NCI-H2081 (cell line): ENCODE data around the gene LRRC14B.

Source experiments
- DNase-seq, 2 experiments: peaks; one replicate each; lab custom pipeline; 2025; lab: John Stamatoyannopoulos, UW

Gene LRRC14B

DNA sequence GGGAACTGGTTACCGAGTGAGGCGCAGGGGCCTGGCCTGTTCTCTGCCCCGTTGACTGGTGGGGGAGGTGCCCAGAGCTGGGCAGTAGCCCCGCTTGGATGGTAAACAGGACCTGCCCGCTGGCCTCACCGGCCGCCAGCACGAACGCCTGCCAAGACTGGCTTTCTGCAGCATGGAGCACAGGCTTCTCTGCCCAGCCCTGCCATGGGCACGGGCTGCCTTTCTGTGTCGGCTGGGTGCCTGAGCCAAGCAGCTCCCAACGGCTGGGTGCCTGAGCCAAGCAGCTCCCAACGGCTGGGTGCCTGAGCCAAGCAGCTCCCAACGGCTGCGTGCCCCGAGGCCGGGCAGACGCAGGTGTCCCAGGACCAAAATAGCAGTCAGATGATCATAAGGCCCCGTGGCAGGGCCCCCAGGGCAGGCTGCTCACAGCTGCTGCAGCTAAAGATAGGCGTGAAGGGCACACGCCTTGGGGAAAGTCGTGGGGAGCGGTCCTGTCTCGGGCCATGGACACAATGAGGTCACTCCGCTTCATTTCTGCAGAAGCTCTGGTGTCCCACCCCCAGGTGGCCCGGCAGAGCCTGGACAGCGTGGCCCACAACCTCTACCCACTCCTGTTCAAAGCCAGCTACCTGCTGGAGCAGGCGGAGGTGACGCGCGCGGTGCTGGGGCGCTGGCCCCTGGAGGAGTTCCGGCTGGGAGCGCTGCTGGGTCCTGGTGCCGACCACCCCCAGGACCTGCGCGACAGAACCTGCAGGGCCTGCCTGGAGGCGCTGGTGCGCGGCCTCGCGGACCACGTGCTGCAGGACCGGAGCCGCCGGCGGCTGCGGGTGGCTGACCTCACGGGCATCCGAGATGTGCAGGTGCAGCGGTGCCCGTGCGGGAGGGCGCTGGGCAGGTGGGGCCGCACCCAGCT is at the start of gene LRRC14B:
LRRC14B (plus strand) TSS at position 460 of the 913 bp plus-strand sequence; CDS start at position 504, 44 bp downstream.
- DNase-seq, result no peak

DNA sequence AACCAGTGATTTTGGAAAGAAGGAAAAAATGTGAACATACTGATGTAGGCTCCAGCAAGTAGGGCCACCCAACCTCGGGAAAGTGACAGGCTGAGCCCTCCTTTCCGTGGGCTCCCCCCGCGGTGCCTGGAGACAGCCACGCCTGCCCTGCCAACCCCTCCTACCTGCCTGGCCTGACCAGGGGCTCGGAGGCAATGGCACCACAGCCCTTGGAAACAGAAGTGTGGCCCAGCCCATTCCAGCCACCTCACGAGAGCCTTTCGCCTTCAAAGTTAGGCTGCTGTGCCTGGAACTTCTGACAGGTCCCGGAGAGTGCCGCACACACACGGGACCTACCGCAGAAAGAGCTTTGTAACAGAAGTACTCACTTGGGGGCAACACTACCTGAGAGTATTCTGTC is 49.5 kb upstream of the LRRC14B start:
- no peak for DNase-seq

DNA sequence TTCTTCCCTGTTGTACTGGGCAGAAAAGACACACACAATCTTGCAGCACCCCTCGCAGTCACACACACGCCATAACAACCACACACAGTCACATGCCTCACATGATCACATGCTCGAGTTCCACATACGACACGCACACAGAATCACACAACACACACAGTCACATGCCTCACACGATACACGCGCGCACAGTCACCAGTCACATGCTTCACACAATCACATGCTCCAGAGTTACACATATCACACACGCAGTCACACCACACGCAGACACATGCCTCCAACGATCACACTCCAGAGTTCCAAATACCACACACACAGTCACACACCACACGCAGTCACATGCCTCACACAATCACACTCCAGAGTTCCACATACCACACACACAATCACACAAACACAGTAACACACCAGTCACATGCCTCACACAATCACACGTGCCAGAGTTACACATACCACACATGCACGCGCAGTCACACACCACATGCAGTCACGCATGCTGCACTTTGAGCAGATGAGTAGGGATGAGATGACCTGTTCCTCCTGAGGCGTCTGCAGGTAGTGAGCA is 49.0 kb upstream of the LRRC14B start:
- DNase-seq, result no peak

DNA sequence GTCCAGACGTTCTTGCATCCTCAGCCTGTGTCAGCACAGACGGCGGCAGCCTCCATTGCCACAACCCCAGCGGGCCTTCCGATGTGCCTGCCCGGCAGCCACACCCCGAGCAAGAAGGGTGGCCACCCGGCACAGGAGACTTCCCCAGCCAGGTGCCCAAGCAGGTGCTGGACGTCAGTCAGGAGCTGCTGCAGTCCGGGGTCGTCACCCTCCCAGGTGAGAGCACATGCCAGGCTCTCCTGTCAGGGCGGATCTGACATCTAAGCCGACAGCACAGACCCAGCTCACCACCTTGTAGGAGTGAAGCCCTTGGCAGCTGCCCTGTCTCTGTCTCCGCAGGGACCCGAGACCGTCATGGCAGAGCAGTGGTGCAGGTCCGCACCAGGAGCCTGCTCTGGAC is 48.3 kb upstream of the LRRC14B start:
- DNase-seq, result no peak

DNA sequence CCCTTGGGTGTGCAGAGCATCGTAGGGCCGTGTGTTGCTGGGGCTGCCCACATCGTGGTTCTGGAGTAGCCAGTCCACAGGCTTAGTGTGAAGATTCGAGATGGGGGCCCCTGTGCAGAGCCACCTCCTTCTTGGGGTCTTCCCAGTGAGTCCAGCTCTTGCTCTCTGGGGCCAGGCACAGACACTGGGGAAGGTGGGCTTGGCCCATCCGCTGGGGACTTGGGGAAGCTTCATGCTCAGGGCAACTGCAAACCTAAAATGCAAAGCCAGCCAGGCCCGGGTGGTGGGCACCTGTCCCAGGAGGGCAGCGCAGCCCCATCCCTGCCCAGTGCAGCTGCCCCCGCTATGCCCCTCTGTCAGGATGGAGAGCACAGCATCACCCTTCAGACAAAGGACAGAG is 46.4 kb upstream of the LRRC14B start:
- DNase-seq, result no peak

DNA sequence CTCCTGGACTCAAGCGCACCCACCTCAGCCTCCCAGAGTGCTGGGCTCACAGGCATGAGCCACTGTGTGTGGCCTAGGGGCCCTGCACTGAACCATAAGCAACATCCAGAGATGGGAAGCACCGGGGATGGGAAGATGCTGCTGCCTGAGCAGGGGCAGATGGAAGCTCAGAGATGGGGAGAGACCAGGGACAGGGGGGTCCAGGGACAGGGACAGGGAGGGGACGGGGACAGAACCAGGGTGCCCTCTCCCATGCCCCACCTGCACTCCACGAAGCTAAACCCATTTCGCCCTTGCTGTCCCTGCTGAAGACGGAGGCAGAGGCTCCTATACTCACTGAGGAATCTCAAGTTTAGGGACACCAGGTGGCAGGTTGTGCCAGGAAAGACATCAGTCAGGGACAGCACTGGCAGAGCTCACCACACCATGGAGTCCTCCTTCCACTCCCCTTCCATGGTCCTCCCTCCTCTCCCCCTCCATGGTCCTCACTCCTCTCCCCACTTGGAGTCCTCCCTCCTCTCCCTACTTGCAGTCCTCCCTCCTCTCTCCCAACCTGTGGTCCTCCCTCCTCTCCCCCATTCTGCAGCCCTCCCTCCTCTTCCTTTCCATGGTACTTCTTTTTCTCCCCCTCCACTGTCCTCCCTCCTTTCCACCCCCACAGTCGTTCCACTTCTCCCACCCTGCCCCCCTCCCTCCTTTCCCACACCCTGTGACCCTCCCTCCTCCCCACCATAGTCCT is 45.5 kb upstream of the LRRC14B start:
- no peak for DNase-seq

DNA sequence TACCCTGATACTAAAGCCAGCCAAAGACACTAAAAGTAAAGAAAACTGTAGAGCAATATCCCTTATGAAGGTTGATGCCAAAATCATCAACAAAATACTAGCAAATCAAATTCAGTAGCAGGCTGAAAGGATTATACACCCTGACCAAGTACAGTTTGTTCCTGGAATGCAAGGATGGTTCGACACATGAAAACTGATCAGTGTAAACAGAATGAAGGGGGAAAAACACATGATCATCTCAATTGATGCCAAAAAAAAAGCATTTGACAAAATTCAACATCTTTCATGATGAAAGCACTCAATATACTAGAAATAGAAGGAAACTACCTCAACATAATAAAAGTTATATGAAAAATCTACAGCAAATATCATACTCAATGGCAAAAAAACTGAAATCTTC is 43.5 kb upstream of the LRRC14B start:
- DNase-seq, result no peak

DNA sequence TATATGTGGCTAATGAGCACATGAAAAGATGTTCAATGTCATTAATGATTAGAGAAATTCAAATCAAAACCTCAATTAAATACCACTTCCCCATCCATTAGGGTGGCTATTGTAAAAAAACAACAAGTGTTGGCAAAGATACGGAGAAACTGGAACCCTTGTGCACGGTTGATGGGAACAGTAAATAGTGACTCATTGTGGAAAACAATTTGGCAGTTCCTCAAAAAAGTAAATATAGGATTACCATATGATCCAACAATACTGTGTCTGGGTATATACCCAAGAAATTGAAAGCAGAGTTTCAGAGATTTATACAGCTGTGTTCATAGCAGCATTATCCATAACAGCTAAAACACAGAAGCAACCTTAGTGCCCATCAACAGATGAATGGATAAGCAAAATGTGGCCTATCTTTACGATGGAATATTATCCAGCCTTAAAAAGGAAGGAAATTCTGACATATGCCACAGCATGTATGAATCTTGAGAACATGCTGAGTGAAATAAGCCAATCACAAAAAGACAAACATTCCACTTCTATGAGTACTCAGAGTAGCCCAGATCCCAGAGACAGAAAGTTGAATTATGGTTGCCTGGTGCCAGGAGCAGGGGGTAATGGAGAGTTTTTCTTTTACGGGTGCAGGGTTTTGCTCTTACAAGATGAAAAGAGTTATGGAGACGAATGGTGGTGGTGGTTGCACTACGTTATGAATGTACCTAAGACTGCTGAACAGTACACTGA is 41.4 kb upstream of the LRRC14B start:
- peak; percentile 38 to 74 for DNase-seq

DNA sequence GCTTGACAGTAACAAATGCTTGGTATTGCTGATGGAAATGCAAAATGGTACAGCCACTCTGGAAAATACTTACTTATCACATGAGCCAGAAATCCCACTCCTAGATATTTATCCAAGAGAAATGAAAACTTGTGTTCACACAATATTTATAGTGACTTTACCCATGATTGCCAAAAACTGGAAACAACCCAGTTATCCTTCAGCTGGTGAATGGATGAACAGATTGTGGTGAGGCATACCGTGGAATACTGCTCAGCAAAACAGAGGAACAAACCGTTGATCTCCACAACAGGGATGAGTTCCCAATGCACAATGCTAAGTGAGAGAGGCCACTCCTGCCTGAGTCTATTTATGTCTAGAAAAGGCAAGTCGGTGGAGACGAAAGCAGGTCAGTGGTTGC is 40.5 kb upstream of the LRRC14B start:
- no peak for DNase-seq

DNA sequence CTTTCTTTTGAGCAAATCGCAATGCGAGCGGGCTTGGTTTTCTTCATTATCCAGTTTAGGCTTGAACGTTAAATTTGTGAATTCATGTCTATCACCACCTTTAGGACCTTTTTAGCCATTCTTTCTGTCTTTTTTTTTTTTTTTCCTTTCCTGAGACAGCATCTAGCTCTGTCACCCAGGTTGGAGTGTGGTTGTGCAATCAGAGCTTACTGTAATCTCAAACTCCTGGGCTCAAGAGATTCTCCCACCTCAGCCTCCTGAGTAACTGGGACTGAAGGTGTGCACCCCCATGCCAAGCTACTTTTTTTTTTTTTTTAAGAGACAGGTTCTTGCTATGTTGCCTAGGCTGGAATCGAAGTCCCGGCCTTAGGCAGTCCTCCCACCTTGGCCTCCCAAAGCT is 39.2 kb upstream of the LRRC14B start:
- DNase-seq, result no peak

DNA sequence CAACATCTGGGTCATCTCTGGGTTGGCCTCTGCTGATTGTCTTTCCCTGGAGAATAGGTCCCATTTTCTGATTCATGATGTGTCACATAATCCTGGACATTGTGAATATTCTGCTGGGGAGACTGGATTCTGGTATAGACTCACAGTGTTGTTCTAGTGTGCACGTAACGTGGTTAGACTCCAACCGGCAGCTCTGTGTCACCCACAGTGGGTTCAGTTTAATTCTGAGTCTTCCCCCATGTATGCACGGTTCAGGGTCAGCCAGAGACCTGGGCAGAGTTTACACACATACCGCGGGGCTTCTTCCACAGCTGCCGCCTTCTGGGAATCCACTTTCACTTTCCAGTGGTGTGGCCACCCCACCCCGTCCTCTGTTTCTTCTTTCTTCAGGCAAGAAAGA is 38.0 kb upstream of the LRRC14B start:
- no peak for DNase-seq

DNA sequence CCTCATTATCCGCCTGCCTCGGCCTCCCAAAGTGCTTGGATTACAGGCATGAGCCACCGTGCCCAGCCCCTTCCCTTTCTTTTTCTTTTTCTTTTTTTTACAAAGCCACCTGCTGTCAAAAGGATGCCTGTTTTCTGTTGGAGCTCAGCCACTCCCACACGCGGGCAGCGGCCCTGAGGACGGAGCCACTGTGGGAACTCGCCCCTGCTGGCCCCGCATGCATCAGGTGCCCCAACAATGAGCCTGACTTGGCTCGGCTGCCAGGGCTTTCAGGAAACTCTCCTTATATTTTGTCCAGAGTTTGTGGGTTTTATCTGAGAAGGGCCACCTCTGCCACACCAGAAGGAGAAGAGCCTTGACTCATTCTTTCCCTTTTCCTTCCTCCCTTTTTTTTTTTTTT is 37.1 kb upstream of the LRRC14B start:
- DNase-seq, result no peak

DNA sequence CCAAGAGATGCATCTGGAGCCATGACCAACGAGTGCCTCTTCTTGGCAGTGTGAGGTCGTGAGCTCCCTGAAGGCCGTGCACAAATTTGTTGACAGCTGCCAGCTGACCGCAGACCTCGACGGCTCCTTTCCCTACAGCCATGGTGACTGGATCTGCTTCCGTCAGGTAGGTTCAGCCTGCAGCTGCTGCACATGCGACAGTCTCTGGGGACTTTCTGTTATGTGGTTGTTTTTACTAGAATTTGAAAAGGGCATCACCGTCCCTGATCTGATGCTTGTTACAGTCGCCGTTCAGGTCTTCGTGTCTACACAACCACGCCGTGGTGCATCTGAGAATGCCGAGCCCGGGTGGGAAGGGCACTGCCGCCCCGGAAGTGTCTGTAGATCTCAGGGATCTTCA is 36.5 kb upstream of the LRRC14B start:
- DNase-seq, result no peak

DNA sequence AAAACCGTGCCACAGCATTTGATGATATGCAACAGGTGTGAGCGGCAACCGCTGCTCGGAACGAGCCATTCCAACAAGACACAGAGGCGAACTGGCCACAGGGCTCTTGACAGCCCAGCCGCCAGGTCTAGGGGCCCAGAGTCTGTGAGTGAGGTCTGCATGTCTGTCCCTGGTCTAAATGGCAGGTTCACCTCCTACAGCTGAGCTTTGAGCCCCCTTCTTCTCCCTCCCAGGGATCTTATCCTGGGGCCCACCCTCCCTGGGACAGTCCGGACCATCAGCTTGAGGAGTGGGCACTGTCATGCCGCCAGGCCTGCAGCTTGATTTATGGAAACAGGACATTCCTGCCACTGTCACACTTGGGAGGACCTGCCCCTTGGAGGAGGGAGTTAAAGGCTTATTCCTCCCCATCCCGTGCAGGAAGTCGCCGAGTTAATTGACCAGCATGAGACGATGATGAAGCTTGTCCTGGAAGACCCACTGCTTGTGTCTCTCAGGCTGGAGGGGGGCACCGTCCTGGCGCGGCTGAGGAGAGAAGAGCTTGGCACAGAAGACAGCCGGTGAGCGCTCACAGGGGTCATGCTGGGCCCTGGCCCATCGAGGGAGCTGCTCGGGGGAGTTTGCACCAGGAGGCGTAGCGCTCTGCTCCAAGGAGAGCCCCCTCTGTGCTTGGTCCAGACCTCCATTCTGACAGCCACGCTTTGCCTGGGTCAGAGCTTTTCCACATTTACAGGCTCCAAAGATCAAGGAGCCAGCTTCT is 35.5 kb upstream of the LRRC14B start:
- no peak for DNase-seq

DNA sequence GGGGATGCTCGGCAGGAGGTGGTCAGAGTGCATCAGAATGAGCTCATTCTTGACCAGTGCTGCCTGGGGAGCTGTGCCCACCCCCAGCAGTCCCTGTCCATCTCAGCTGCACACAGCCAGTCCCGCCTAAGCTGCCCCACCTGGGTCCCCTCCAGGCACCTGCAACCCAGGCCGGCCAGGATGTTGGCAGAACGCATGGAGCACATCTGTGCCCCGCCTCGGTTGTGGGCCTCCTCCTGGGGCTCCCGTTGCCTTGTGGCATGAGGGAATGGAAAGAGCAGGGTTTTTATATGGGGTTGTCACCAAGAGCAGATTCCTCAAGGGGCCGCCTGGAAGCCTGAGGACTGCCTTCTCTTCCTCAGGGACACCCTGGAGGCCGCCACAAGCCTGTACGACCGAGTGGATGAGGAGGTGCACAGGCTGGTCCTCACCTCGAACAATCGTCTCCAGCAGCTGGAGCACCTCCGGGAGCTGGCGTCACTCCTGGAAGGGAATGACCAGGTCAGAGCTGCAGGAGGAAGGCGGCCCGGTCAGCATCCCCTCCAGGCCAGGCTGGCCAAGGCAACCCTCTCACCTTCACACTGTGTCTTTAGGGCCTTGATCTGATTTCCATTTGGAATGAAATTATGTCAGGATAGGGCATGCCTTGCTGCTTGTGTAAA is 34.8 kb upstream of the LRRC14B start:
- DNase-seq, result no peak

DNA sequence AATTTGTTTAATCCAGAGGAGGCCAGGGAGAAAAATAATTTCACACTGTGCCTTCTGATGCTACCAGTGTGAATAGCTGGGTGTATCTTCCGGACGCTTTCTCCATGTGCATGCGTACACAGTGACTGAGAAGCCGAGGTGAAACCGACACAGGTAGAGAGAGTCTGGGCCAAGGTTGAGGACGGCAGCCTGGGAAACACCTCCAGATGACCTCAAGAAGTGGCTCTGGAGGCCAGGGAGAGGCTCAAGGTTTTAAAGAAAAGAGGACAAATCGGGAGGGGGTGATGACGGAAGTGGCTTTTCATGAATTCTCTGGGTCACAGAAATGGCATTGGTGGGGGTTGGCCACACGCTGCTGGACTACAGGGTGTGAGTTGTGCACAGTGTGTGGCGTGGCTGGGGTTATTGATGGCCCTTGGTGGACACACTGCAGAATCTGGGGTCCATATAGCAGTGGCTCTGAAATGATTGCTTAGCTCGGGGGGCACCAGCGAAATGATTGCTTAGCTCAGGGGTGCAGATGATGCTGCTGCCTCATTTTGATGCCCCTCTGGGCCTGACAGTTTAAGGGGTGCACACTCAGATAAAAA is 34.1 kb upstream of the LRRC14B start:
- no peak for DNase-seq

DNA sequence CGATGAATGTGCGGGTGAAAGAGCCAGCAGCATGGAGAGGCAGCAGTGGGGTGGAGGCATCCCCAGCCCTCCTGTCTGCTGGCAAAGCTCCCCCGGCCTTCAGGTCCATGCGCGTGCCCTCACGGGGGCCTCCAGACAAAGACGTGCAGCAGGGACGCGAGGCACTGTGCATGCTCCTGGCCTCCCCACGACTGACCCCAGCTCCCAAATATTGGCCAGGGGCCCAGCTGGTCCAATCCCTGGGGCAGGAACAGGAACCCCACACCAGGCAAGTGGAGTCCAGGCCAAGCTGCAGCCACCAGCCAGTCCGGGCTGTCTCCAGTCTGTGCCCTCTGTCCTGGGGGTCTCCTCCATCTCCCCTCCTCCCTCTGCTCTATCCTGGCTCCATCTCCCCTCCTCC is 33.5 kb upstream of the LRRC14B start:
- DNase-seq, result no peak

DNA sequence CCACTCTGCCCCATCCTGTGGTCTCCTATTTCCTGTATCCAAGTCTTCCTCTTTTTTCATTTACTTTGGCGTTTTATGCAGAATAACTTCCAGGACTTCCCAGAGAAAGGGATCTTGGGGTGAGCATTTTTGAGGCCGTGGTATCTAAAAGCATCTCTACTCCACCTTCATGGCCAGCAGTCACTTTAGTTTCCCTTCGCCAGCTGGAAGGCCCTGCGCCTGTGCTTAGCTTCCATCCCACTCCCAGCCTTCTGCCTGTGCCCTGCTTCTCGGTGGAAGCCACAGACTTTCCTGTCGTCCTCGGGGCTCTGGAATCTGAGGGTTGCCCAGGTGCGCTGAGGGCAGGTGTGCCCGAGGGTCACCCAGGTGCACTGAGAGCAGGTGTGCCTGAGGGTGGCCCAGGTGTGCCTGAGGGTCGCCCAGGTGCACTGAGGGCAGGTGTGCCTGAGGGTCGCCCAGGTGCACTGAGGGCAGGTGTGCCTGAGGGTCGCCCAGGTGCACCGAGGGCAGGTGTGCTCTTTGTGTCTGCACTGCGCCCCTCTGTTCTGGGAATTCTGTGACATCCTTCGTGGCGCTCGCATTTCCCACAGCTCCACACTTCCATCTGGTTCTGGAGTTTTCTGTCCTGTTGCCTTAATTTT is 32.4 kb upstream of the LRRC14B start:
- DNase-seq, result no peak

DNA sequence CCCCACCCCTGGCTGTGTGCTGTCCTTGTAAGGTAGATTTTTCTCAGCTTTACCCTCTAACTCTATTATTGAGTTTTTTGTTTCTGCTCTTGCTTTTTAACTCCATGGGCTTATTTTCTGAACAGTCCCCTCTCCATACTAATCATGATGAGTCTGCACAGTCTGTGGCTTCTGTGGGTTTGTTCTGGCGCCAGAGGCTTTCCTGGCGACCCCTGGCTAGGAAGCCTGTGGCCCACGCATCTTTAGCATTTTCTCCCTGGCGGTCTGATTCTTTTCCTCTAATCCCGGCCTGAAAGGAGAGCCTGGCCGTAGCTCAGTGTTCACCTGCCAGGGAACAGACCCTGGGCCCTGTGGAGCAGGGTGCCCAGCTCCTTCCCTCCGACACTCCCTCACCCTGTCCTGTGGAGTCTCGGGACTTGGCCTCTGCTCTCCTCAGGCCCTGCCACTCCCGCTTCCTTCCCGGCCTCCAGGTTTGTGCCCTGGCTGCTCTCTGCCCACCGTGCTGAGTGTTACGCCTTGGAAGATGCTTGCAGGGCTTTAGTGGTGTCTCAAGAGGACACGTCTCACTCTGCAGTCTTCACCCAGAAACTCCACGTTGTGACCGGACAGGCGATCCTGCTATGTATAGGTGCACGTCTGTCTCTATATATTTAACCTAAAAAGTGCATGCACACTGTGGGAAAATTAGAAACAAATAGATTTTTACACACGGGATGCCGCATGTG is 31.7 kb upstream of the LRRC14B start:
- DNase-seq, result no peak

DNA sequence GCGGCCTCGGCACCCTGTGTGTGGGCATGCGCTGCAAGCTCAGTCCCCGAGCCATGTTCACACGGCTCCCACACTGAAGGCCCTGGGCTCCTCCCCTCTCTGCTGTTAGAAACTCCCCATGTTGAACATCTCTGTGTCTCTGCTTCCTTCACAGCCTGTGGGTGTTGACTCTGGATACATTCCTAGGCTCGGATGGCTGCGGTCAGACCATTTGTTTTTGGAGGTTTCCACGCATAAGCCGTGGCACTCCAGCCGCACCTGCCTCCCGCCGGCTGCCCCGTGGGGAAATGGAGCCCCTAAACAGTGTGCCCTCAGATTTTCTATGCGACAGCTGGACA is 31.2 kb upstream of the LRRC14B start:
- no peak for DNase-seq
